Myocyte (in vitro differentiated cells): ENCODE measurements around the gene FXR2. TPM values are rescaled to one million over a fixed set of nuclear protein-coding genes. Genes with fewer than 3 reads are reported as not detected.
"Not testable (repeated sequence)": the region's sequence is repeated elsewhere in the genome, so short reads cannot be mapped to it uniquely, and the experiment has no call there.

ENCODE experiments used
- DNase-seq: peaks from one replicate; pipeline ENCODE4 v3.0.0-alpha.2; 2012; ENCODE audit warnings: low read depth
- total RNA-seq: library from RNA; depleted of rRNA; stranded (reverse); fragments of >200 nt; gene quantifications from 2 replicates; pipeline ENCODE4 v1.2.3, GENCODE V29; 2014

Gene FXR2
- total RNA-seq, 1 donor from 2014 or later: 85.2 TPM

DNA sequence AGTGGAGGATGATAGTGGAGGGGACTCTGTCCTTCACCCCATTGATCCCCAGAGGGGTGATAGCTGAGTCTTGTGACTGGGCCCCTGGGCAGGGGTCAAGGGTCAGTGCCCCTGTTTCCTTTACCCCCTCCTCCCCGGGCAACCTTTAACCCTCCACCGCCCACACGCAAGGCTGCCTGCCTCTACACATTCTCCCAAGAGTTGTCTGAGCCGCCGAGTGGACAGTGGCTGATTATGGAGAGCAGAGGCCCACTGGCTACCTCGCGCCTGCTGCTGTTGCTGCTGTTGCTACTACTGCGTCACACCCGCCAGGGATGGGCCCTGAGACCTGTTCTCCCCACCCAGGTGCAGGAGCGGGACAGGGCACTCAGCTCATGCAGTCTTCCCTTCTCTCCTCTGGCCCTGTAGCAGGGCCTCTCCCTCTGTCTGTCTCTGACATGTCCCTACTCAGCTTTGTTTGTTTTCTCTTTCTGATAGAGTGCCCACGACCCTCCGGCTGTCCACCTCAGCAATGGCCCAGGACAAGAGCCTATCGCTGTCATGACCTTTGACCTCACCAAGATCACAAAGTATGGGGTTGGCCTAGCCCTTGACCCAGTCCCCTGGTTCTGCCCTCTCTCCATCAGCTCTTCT, 15.4 kb upstream of the FXR2 start, which contains the start of gene SHBG:
Gene SHBG, plus strand, starts transcription at position 197 of the 633 bp plus-strand sequence. Its CDS starts 38 bp downstream, at position 235.
- DNase-seq: no peak

DNA sequence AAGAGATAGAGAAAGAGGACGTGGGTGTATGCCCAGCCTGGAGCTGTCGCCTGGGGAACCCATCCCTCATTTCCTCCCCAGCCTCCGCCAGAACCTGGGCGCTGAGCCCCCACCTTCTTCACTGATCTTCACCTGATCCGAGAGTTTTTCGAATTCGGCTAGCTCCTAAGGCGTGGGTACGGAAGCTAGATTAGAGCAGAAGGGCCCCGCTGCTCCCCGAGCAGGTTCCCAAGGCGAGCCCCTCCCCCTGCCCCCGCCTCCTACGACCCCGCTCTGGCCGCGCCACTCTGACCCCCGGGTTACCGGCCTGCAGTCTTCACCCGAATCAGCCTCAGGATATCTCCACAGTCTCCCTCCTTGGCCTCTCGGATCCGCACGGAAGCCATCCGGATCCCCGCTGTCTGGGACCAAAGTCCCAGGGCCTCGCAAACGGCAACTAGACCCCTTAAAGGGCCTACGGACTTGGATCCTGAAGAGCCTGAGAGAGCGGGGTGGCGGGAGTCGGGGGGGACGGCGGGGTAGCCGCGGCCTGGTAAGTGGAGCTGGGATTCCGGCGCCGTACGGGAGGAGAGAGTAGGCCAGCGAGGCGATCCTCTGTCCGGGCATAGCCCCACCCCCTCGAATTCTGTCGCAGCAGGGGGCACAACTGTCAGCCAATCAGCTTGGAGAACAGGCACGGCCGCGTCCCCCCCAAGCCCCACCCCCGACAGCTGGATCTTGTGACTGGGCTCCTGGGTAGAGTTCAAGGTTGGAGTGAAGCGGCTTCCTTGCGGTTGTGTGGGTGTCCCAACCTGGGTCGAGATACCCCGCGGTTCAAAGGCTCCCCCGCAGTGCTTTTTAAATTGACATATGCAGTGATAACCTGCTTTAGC, 12.8 kb upstream of the FXR2 start, which contains the start of gene SAT2:
Gene SAT2, minus strand, starts transcription at position 572 of the 872 bp plus-strand sequence. Its CDS starts 186 bp downstream, at position 386.
- DNase-seq: peak; percentile 97

GRCh38 chr17:7626956-7627249, 12.2 kb upstream of the FXR2 start:
- peak; percentile 27 for DNase-seq

DNA sequence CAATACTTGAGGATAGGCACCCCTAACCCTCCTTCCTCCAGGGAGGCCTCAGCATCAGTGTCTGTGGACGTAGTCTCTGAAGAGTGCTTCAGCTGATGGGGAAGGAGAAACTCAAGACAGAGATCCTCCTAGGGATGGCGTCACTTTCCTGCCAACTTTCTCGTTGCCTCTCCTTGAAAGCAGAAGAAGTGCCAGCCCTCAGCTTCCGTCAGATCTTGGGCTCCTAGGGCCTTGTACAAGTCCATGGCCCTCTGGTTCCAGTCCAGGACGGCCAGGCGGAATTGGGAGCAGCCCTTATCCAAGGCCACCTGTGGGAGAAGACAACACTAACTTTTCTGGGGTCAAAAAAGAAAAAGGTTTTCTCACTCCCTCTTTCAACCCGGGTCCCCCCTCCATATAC, 11.6 kb upstream of the FXR2 start:
- DNase-seq: no peak

GRCh38 chr17:7625749-7626148, 11.1 kb upstream of the FXR2 start:
- DNase-seq: not testable (repeated sequence)

- DNase-seq: no peak
These were observed 9.0 kb upstream of the FXR2 start for GRCh38 chr17:7623661-7624060.

GRCh38 chr17:7620835-7621234, 6.1 kb upstream of the FXR2 start:
- DNase-seq: no peak

DNA sequence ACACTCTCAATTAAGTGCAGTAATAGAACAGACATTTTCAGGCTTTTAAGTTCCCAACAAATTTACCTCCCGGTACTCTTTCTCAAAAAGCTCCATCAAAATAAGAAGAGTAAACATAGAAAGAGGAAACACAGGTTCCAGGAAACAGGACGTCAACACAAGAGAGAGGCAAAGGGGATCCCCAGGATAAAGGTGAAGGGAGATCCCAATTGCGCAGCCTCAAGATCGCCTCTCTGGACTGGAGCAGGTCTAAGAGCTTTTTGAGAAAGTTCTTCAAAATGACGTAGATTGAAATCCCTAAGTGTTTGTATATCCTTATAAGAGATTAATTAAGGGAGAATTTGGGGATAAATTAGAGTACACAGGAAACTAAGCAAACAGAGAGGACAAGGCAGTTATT, 3.9 kb upstream of the FXR2 start:
- no peak for DNase-seq

GRCh38 chr17:7615265-7615747, 609 bp upstream of the FXR2 start:
- no peak for DNase-seq

DNA sequence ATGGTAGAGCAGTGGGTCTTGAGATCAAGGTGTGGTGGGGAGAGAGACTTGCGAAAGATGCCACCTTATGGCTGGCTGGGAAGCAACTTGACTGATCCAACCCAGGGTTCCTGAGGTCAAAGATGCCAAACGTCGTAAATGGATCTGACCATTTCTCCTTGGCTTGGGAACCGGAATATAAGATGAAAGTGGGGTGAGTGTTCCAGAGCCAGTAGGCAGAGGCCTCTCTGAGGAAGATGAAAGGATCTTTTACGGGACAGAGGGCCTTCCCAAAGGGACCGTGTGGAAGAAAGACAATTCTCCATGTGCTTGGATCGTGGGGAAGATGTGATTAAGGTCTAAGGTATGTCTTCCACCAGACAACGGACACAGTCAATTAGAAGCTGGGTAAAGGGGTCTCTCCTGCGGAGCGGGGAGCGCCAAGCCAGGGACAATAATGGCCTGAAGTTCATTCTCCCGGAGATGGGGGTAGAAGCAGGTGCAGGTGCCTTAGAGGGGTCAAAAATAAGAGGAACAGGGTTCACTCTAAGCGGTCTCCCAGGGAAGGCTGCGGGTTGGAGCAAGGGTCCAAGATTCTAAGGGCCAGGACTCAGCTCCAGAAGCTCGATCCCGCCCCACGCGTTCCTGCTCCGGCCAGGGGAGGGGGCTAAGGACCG, 800 bp downstream of the FXR2 start:
- peak; percentile 31 for DNase-seq

GRCh38 chr17:7612294-7612640, 2.4 kb downstream of the FXR2 start:
- no peak for DNase-seq

- no peak for DNase-seq
These were observed 2.9 kb downstream of the FXR2 start for GRCh38 chr17:7611635-7612293.

DNA sequence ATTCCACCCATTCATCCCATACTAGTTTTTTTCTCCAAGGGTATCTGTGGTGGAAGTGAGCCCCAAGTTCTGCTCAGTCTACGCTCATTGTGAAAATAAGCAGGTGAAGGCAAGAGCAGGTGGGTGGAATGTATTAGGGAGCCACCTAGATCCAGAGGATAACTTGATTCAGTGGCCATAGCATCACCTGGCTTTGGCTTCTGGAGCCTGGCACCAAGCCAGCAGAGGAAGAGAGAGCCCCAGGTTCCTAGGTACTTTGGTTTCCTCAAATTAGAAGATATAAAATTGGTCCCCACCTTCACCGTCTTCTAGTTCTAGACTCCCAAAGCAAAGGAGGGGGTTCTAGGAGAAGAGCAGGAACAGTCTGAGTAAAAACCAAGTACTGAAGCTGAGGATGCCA, 4.1 kb downstream of the FXR2 start:
- no peak for DNase-seq

DNA sequence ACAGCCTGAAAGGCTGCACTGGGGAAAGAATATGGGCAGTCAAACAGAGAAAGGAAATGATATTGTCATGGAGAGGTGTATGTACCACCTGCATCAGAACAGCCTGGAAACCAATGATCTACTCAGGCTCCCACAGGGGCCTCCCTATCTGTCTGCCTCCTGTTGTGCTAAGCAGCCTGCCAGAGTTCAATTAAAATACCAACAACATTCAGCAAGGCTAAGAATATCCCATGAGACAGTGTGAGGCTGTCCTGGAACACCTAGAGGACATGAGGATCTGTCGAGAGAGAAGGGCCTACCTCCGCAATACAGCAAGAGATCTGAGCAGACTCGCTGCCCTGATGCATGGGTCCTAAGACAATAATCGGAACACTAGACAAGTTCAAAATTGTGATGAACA, 8.4 kb downstream of the FXR2 start:
- DNase-seq: peak; percentile 51

- not testable (repeated sequence) for DNase-seq
These were observed 17.1 kb downstream of the FXR2 start for GRCh38 chr17:7597561-7597960.

GRCh38 chr17:7593296-7593695, 21.4 kb downstream of the FXR2 start:
- DNase-seq: no peak

GRCh38 chr17:7592422-7593021, 22.2 kb downstream of the FXR2 start:
- DNase-seq: no peak

DNA sequence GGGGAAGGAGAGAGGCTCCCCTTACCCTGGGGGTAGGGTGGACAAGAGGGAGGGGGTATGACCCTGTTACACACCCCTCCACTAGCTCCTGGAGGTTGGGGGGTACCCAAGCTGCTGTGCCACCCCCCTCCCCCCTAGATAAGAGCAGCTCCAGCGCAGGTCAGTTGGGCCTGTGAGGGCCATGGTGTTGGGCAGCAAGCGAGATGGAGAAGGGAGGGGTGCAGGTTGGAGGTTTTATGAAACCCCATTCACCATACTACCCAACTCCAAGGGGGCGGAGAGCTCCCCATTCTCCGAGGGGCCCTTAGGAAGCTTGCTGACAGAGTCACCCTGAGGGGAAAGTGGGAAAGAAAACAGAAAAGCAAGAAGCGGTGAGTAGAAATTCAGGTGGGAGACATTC, 23.1 kb downstream of the FXR2 start:
- DNase-seq: no peak

- DNase-seq: peak; percentile 81
These were observed 24.0 kb downstream of the FXR2 start for GRCh38 chr17:7590743-7591142.

DNA sequence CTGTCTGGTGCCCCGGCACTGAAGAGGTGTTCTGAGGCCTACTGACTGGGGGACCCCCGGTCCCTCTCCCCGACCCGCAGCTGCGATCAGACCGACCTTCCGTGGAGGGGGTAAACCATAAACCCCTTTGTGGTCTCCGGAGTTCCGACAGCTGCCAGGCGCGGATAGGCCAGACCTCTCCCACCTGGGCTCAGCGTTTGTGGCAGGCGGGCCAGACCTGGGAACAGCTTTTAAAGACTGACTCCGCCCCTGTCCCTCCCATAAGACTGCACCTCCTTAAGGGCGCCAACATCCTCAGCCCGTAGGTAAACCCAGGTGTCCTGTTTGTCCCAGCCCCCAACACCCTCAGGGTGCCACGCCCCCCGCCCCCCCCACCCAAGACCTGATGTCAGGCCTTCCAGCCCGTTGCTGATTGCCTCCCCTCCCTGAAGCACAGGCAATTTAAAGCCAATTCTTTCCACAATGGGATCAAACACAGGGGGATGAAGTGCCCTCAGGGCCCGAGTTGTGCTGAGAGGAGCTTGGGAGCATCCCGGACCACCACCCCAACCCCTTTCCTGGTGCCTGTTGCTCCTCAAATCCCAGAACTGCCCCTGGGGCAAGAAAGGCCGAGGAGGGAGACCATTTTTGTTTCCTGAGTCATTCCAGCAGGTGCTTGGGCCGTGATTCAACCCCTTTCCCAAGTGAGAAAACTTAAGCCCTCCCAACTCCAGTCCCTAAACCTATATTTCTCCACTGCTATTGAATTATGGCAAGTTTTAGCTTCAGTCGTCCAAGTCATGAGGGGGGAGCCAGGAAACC, 24.6 kb downstream of the FXR2 start, which contains the start of gene SOX15:
Gene SOX15, minus strand, starts transcription at position 204 of the 801 bp plus-strand sequence. CDS start 418 bp downstream, outside the sequence.
- peak; percentile 67 for DNase-seq
